HCT116 (cell line): ENCODE measurements around the gene KCNJ16. TPM values are rescaled to one million over a fixed set of nuclear protein-coding genes. Genes with fewer than 3 reads are reported as not detected.

ENCODE experiments used
- ATAC-seq: fragments of 200-7000 bp; cut with Tn5 transposase; 2 replicates; pipeline ENCODE4 v1.9.1; 2020; ENCODE audit warnings: mild to moderate bottlenecking, moderate library complexity
- BruUV-seq: library from RNA; stranded (reverse); fragments of 400-500 nt; replicated peaks from 2 replicates; lab custom pipeline; 2021; lab: Mats Ljungman, UMichigan
- CTCF ChIA-PET: fragments of 300-600 bp; sonication (Branson Sonifier 250); formaldehyde crosslinking; loops from one replicate; lab custom pipeline; 2021; ENCODE audit warnings: antibody characterized with exemption; lab: Charles Lee
- POLR2A ChIA-PET: fragments of 300-600, 350-600 bp; sonication (Branson Sonifier 250); formaldehyde crosslinking; loops from one replicate; lab custom pipeline; 2021; ENCODE audit warnings: antibody characterized with exemption; lab: Charles Lee
- RAD21 ChIA-PET, 2 experiments: fragments of 300-600 bp; sonication (Branson Sonifier 250); formaldehyde crosslinking; loops; one replicate each; lab custom pipeline; 2023; ENCODE audit warnings: low total read pairs in 2 of 2; ENCODE audit not compliant: uncharacterized antibody in 2 of 2, unreplicated experiment in 2 of 2, low non-redundant PET in 1 of 2; lab: Charles Lee
- DNase-seq: peaks from one replicate; pipeline ENCODE4 v3.0.0-alpha.2; 2010; ENCODE audit warnings: low read depth, low spot score
- H2AFZ ChIP-seq: fragments of 200-600 bp; shearing (Covaris generic), sonication (generic); 2 replicates; pipeline ENCODE4 v1.6.1; 2017; ENCODE audit warnings: low read depth, mixed run types, mixed read lengths, antibody characterized with exemption, low read length; ENCODE audit not compliant: poor library complexity, severe bottlenecking
- H3K27ac ChIP-seq: 2 replicates; pipeline ENCODE4 v1.5.1; 2012; ENCODE audit warnings: low read depth, low read length
- H3K27me3 ChIP-seq: fragments of 200-600 bp; sonication (generic); 2 replicates; pipeline ENCODE4 v1.6.1; 2016; ENCODE audit warnings: mixed run types, low read length, mixed read lengths; ENCODE audit not compliant: insufficient read depth
- H3K36me3 ChIP-seq, 2 experiments: fragments of 200-500 bp in 1 of 2; fragments of 200-600 bp in 1 of 2; sonication (Bioruptor generic) in 1 of 2; sonication (generic) in 1 of 2; 2 replicates each; pipeline versions ENCODE4 v1.5.1 to v1.6.1; 2014 to 2016; ENCODE audit warnings: low read length in 2 of 2, inconsistent platforms in 1 of 2, mixed read lengths in 1 of 2, mixed run types in 1 of 2; ENCODE audit not compliant: insufficient read depth in 2 of 2, control insufficient read depth in 1 of 2
- H3K4me1 ChIP-seq, 2 experiments: fragments of 200-600 bp in 1 of 2; sonication (generic) in 1 of 2; 2 replicates each; pipeline versions ENCODE4 v1.5.1 to v1.6.1; 2012 to 2017; ENCODE audit warnings: low read length in 2 of 2, inconsistent platforms in 1 of 2, mild to moderate bottlenecking in 1 of 2, mixed read lengths in 1 of 2, mixed run types in 1 of 2, moderate library complexity in 1 of 2; ENCODE audit not compliant: insufficient read depth in 2 of 2, control insufficient read depth in 1 of 2
- H3K4me2 ChIP-seq: fragments of 200-600 bp; sonication (generic); 2 replicates; pipeline ENCODE4 v1.6.1; 2017; ENCODE audit warnings: mixed run types, low read length, mixed read lengths
- H3K4me3 ChIP-seq, 2 experiments: fragments of 200-600 bp in 1 of 2; sonication (generic) in 1 of 2; replicated peaks in 1 of 2; 2 replicates each; pipeline ENCODE4 v1.5.1; 2011 to 2016; ENCODE audit warnings: low read length in 2 of 2, control low read depth in 1 of 2, low read depth in 1 of 2, mild to moderate bottlenecking in 1 of 2, mixed read lengths in 1 of 2, mixed run types in 1 of 2
- H3K79me2 ChIP-seq: fragments of 200-600 bp; sonication (generic); 2 replicates; pipeline ENCODE4 v1.6.1; 2017; ENCODE audit warnings: mild to moderate bottlenecking, mixed run types, low read length, moderate library complexity, mixed read lengths; ENCODE audit not compliant: insufficient read depth
- H3K9ac ChIP-seq: fragments of 200-600 bp; sonication (generic); 2 replicates; pipeline ENCODE4 v1.6.1; 2016; ENCODE audit warnings: low read length, mixed read lengths
- H3K9me2 ChIP-seq: fragments of 200-600 bp; sonication (generic), shearing (Covaris generic); 2 replicates; pipeline ENCODE4 v1.6.1; 2017; ENCODE audit warnings: mixed run types, mild to moderate bottlenecking, moderate library complexity; ENCODE audit not compliant: insufficient read depth
- H3K9me3 ChIP-seq, 2 experiments: fragments of 200-500 bp in 1 of 2; fragments of 200-600 bp in 1 of 2; sonication (Bioruptor generic) in 1 of 2; sonication (generic) in 1 of 2; 2 replicates each; pipeline ENCODE4 v1.6.1; 2014 to 2017; ENCODE audit warnings: low read length in 2 of 2, mixed read lengths in 2 of 2, inconsistent platforms in 1 of 2, low read depth in 1 of 2, mild to moderate bottlenecking in 1 of 2, mixed run types in 1 of 2, moderate library complexity in 1 of 2; ENCODE audit not compliant: control insufficient read depth in 1 of 2, insufficient read depth in 1 of 2
- H4K20me1 ChIP-seq: fragments of 200-600 bp; sonication (generic), shearing (Covaris generic); 2 replicates; pipeline ENCODE4 v1.6.1; 2017; ENCODE audit warnings: mixed run types, mild to moderate bottlenecking, moderate library complexity; ENCODE audit not compliant: insufficient read depth
- ATF3 ChIP-seq: IDR thresholded peaks from 2 replicates; pipeline ENCODE4 v1.6.1; 2012
- EGR1 ChIP-seq: IDR thresholded peaks from 2 replicates; pipeline ENCODE4 v1.6.1; 2012; ENCODE audit warnings: low read depth
- EZH2 ChIP-seq: fragments of 200-600 bp; sonication (generic); IDR thresholded peaks from 2 replicates; pipeline ENCODE4 v1.6.1; 2017; ENCODE audit warnings: antibody characterized with exemption, mixed run types
- EZH2phosphoT487 ChIP-seq: fragments of 200-600 bp; IDR thresholded peaks from 2 replicates; pipeline ENCODE4 v1.6.1; 2018; ENCODE audit warnings: antibody characterized with exemption, borderline replicate concordance
- FOSL1 ChIP-seq: IDR thresholded peaks from 2 replicates; pipeline ENCODE4 v1.6.1; 2012; ENCODE audit warnings: low read depth
- POLR2A ChIP-seq: IDR thresholded peaks from 2 replicates; pipeline ENCODE4 v1.7.0; 2011; ENCODE audit warnings: borderline replicate concordance; ENCODE audit not compliant: insufficient read depth, insufficient read length; ENCODE audit errors: extremely low read depth
- RAD21 ChIP-seq: IDR thresholded peaks from 2 replicates; pipeline ENCODE4 v1.6.1; 2012; ENCODE audit warnings: low read depth, mild to moderate bottlenecking
- SIN3A ChIP-seq: IDR thresholded peaks from 2 replicates; pipeline ENCODE4 v1.6.1; 2012; ENCODE audit warnings: low read depth
- SP1 ChIP-seq: IDR thresholded peaks from 2 replicates; pipeline ENCODE4 v1.6.1; 2012; ENCODE audit warnings: low read depth
- SRF ChIP-seq: IDR thresholded peaks from 2 replicates; pipeline ENCODE4 v1.6.1; 2012; ENCODE audit warnings: low read depth
- TCF7L2 ChIP-seq: IDR thresholded peaks from 2 replicates; pipeline ENCODE4 v1.7.0; 2011; ENCODE audit warnings: borderline replicate concordance, inconsistent platforms; ENCODE audit not compliant: insufficient read depth, insufficient read length; ENCODE audit errors: extremely low read depth
- YY1 ChIP-seq: IDR thresholded peaks from 2 replicates; pipeline ENCODE4 v1.6.1; 2011; ENCODE audit warnings: low read length, low read depth, moderate library complexity, mild to moderate bottlenecking; ENCODE audit not compliant: insufficient replicate concordance; ENCODE audit errors: extremely low read depth
- intact Hi-C: fragments of 100-400 bp; cut with micrococcal nuclease; formaldehyde crosslinking; loops from 2 replicates; pipeline ENCODE4 v1.10.0; 2022
- total RNA-seq: library from RNA; stranded (reverse); gene quantifications from one replicate; pipeline ENCODE4 v1.2.1, GENCODE V29; 2021; ENCODE audit not compliant: unreplicated experiment
- TF ChIP-seq, protein P1 (sequence below), 3 experiments: fragments of 200-600 bp in 1 of 3; sonication (generic) in 1 of 3; IDR thresholded peaks in 2 of 3; conservative IDR thresholded peaks in 1 of 3; 2 replicates each; pipeline ENCODE4 v1.5.1; 2012 to 2017; ENCODE audit warnings: low read depth in 2 of 3, low read length in 2 of 3, antibody characterized with exemption in 1 of 3, borderline replicate concordance in 1 of 3, control low read depth in 1 of 3, mild to moderate bottlenecking in 1 of 3, mixed read lengths in 1 of 3, mixed run types in 1 of 3, moderate library complexity in 1 of 3; ENCODE audit not compliant: insufficient read depth in 1 of 3
- TF ChIP-seq, protein P2 (sequence below): IDR thresholded peaks from 2 replicates; pipeline ENCODE4 v1.6.1; 2012

KCNJ16 gene
- total RNA-seq, 1 experiment from 2014 or later: not detected

- DNase-seq: no peak
- no peak for ATAC-seq
- Histone ChIP-seq H3K27ac (no peak overlapping the region), H3K4me1 (no peaks in the 10 kb centered on the region), H3K9ac (no peak overlapping the region), H4K20me1 (no peaks in the 10 kb centered on the region), H3K36me3 (no peaks in the 10 kb centered on the region), H3K4me2 (no peak overlapping the region), H2AFZ (no peak overlapping the region), H3K79me2 (no peaks in the 10 kb centered on the region), H3K9me3 (peaks cover 0 to 23% of the 10 kb centered on the region in 2 experiments; a peak in 1 of 4 replicates), H3K27me3 (no peaks in the 10 kb centered on the region), H3K9me2 (no peaks in the 10 kb centered on the region), H3K4me3 (no peak overlapping the region)
- no peak for TF ChIP-seq ATF3
- no peak for TF ChIP-seq FOSL1
- TF ChIP-seq EZH2phosphoT487: no peak
- TF ChIP-seq, protein P1, sequence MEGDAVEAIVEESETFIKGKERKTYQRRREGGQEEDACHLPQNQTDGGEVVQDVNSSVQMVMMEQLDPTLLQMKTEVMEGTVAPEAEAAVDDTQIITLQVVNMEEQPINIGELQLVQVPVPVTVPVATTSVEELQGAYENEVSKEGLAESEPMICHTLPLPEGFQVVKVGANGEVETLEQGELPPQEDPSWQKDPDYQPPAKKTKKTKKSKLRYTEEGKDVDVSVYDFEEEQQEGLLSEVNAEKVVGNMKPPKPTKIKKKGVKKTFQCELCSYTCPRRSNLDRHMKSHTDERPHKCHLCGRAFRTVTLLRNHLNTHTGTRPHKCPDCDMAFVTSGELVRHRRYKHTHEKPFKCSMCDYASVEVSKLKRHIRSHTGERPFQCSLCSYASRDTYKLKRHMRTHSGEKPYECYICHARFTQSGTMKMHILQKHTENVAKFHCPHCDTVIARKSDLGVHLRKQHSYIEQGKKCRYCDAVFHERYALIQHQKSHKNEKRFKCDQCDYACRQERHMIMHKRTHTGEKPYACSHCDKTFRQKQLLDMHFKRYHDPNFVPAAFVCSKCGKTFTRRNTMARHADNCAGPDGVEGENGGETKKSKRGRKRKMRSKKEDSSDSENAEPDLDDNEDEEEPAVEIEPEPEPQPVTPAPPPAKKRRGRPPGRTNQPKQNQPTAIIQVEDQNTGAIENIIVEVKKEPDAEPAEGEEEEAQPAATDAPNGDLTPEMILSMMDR (IDR thresholded peaks at IDR 0.05 in 2 of 3, conservative IDR thresholded peaks at IDR 0.05 in 1 of 3; ENCODE audit: borderline replicate concordance in 1 of 3, insufficient read depth in 1 of 3, low read depth in 2 of 3, low read length in 2 of 3): no peak
- no peak for TF ChIP-seq POLR2A
- BruUV-seq: no TSS peak
- ChIA-PET RAD21 (no interaction called here), POLR2A (no interaction called here), CTCF (no interaction called here)
- intact Hi-C loops: no loop called here
Measured at GRCh38 chr17:70099884-70100283, 24.9 kb downstream of the KCNJ16 start.

GRCh38 chr17:70100983-70101382, 26.0 kb downstream of the KCNJ16 start:
- Histone ChIP-seq H3K4me1 (no peaks in the 10 kb centered on the region), H3K27me3 (no peaks in the 10 kb centered on the region), H2AFZ (no peak overlapping the region), H3K4me2 (no peak overlapping the region), H3K9me2 (no peaks in the 10 kb centered on the region), H4K20me1 (no peaks in the 10 kb centered on the region), H3K4me3 (no peak overlapping the region), H3K36me3 (no peaks in the 10 kb centered on the region), H3K9ac (no peak overlapping the region), H3K79me2 (no peaks in the 10 kb centered on the region), H3K9me3 (peaks cover 0 to 23% of the 10 kb centered on the region in 2 experiments; a peak in 1 of 4 replicates), H3K27ac (no peak overlapping the region)
- intact Hi-C loops: no loop called here
- DNase-seq (no peak), ATAC-seq (no peak)
- ChIA-PET RAD21 (no interaction called here), POLR2A (no interaction called here), CTCF (no interaction called here)
- BruUV-seq: no TSS peak
- TF ChIP-seq EZH2 (no peak), EGR1 (no peak), POLR2A (no peak), RAD21 (no peak), FOSL1 (no peak), SIN3A (no peak), YY1 (no peak), SP1 (no peak), SRF (no peak), EZH2phosphoT487 (no peak), ATF3 (no peak), TCF7L2 (no peak)
- TF ChIP-seq, protein P2, sequence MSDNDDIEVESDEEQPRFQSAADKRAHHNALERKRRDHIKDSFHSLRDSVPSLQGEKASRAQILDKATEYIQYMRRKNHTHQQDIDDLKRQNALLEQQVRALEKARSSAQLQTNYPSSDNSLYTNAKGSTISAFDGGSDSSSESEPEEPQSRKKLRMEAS: no peak
